ENCODE results near the gene CBLC.
"Not testable (repeated sequence)": the region's sequence is repeated elsewhere in the genome, so short reads cannot be mapped to it uniquely, and the experiment has no call there.

The CBLC gene

DNA sequence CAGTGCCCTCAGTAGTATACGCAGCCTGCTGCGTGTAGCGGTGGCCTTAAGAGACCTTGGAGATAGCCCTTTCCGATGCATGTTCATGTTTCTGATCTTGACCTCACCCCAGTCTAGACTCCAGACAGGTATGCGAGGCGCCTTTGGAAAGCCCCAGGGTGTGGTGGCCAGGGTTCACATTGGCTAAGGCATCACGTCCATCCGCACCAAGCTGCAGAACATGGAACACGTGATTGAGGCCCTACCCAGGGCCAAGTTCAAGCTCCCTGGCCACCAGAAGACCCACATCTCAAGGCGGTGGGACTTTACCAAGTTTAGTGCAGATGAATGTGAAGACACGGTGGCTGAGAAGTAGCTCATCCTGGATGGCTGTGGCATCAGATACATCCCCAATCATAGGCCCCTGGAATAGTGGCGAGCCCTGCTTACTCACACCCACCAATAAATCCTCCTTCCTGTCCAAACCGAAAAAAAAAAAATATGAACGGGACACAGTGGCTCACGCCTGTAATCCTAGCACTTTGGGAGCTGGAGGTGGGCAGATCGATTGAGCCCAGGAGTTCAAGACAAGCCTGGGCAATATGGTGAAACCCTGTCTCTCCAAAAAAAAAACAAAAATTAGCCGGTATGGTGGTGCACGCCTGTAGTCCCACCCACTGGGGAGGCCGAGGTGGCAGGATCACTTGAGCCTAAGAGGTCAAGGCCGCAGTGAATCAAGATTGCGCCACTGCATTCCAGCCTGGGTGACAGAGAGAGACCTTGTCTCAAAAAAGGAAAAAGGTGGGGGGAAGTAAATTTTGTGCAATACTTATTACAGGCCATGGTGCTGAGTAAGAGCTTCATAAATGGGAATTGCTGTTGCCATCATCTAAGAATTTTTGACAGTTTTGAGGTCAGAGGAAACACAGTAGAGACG, 12.4 kb upstream of the CBLC start:
- no peak for DNase-seq (ENCODE audit: low read depth)

DNA sequence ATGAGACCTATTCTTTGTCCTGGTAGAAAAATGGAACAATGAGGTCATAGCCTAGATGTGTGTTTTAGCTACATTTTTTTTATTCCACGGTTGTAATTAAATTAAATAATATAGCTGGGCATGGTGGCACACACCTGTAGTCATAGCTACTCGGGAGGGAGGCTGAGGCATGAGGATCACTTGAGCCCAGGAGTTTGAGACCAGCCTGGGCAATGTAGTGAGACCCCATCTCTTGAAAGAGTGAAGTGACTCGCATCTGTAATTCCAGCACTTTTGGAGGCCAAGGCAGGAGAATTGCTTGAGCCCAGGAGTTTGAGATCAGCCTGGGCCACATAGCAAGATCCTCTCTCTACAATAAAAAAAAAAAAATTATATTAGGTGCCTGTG, 11.7 kb upstream of the CBLC start:
- DNase-seq (ENCODE audit: low read depth): no peak

DNA sequence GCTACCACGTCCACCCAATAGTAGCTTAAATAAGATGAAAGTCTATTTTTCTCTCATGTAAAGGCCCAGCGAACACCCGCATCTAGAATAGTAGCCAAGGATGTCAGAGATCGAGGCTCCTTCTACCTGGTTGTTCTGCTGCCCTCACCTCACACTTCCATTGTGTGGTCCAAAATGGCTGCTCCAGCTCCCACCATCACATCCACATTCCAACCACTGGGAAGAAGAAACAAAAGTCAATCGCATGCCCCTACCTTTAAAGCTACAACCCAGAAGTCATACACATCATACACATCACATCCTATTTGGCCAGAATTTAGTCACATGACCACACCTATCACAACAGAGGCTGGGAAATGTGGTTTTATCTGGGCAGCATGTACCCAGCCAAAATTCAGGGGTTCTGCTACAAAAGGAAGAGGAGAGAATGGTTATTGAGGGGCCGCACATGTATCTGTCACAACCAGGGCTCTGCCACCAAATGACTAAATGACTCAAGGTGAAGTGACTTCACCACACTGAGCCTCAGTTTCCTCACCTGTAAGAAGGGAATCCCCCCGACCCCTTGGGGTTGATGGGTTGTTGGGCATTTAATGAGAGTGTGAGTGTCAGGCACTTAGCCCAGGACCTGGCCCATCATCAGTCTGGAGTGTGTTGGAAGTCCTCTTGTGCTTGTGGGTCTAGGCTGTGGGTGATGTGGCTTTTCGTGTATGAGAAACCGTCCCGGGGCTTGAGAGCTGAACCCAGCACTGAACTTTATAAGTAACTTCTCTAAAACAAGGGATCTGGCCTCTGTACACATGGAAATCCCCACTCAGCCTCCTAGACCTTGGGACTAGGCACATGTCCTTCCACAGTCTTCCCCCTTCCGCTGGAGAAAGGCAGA, 10.2 kb upstream of the CBLC start:
- no peak for DNase-seq (ENCODE audit: low read depth)

DNA sequence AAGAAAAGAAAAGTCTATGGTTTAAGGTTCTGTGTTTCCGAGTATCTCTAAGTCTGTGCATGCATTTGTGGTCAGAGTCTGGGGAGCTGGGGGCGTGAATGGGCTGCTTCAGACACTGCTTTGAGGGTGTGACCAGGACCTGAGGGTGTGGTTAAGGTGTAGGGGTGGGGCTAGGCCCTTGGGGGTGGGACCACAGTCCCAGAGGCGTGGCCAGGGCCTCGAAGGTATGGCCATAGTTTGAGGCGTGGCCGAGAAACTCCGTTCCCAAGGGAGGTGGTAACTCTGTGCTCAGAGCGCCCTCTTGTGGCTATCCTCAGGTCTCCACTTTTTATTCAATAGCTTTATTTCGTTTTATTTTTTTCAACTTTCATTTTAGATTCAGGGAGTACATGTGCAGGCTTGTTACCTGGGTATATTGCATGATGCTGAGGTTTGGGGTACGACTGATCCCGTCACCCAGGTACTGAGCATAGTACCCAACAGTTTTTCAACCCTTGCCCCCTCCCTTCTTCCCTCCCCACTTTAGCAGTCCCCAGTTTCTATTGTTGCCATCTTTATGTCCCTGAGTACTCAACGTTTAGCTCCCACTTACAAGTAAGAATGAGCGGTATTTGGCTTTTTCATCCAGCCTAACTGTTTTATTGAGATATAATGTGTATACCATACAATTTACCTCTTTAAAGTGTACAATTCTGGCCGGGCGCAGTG, 7.0 kb upstream of the CBLC start:
- peak; percentile 97 for DNase-seq (ENCODE audit: low read depth)

DNA sequence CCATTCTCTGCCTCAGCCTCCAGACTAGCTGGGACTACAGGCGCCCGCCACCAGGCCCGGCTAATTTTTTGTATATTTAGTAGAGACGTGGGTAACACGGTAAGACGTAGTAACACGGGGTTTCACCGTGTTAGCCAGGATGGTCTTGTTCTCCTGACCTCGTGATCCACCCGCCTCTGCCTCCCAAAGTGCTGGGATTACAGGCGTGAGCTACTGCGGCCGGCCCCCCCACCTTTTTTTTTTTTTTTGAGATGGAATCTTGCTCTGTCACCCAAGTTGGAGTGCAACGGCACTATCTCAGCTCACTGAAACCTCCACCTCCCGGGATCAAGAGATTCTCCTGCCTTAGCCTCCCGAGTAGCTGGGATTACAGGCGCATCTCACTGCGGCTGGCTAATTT, 5.5 kb upstream of the CBLC start:
- DNase-seq (ENCODE audit: low read depth): not testable (repeated sequence)

DNA sequence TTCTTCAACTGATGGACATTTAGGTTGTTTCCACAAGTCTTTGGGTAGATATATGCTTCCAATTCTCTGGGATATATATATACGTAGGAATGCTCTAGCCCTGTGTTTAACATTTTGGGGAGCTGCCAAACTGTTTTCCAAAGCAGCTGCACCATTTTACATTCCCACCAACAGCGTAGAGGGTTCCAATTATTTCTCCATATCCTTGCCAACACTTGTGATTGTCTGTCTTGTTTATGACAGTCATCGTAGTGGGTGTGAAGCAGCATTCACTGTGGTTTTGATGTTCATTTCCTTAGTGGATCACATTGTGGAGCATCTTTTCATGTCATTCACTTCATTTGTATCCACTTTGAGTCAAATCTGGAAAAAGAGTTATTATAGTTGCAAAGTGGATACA, 4.7 kb upstream of the CBLC start:
- no peak for DNase-seq (ENCODE audit: low read depth)

DNA sequence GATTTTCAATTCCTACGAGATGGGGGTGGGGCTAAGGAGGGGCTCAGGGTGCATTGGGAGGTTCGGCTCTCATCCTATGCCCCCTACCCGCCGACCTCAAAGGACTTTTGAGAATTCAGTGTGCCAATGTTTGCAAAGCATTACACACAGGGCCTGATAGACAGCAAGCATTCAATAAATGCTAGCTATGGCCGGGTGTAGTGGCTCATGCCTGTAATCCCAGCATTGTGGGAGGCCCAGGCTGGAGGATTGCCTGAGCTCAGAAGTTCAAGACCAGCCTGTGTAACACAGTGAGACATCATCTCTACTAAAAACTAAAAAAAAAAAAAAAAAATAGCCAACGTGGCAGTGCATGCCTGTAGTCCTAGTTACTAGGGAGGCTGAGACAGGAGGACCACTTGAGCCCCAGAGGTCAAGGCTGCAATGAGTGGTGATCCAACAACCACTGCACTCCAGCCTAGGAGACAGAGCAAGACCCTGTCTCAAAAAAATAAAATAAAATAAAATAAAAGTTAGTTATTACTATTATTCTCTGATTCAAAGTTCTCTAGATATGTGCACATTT, 1.9 kb upstream of the CBLC start:
- DNase-seq (ENCODE audit: low read depth): no peak

DNA sequence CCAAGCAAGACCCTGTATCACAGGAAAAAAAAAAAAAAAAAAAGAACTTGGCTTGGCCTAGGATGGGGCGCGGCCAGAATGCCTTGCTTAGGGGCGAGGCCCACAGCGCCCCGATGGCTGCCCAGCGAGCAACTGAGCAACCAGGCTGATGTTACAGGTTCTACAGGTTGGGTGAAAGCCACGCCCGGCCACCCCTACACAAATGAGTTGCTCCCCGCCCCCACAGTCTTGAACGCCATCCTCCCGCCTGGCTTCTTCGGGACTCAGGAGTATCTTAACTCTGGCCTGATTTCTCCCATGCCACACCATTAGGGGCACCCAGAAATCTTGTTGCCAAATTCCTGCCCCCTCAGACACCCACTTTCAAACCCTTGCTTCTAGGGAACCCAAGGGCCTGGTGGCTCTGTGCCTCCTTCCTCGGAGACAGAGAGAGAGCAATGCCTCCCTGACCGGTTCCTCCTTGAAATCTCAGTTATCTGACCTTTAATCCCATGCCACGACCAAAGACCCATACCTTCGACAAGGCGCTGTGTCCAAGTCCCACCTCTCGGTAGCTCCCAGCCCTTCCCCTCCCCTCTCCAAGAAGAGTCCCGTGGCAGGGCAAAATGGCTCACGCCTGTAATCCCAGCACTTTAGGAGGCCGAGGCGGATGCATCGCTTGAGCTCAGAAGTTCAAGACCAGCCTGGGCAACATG, 1.1 kb upstream of the CBLC start:
- DNase-seq (ENCODE audit: low read depth): no peak

DNA sequence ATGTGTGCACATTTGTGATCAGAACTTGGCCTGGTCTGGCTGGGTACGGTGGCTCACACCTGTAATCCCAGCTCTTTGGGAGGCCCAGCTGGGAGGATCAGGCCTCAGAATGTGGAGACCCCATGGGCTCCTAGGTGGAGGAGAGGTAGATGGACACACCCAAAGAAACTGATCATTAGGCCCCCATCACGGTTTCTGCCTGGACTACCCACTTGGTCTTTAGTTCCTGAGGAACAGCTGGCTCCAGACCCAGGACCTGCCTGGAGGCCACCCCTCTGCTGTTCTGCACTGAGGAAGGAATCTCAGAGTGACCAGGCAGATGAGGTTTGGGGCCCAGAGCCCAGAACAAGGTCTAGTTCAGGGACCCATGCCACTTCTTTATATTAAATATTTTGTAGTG, 1.5 kb downstream of the CBLC start:
- no peak for DNase-seq (ENCODE audit: low read depth)

DNA sequence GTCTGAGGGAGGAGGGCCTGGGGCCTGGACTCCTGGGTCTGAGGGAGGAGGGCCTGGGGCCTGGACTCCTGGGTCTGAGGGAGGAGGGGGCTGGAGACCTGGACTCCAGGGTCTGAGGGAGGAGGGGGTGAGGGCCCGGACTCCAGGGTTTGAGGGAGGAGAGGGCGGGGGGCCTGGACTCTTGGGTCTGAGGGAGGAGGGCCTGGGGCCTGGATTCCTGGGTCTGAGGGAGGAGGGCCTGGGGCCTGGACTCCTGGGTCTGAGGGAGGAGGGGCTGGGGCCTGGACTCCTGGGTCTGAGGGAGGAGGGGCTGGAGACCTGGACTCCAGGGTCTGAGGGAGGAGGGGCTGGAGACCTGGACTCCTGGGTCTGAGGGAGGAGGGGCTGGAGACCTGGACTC, 4.0 kb downstream of the CBLC start:
- DNase-seq (ENCODE audit: low read depth): not testable (repeated sequence)

DNA sequence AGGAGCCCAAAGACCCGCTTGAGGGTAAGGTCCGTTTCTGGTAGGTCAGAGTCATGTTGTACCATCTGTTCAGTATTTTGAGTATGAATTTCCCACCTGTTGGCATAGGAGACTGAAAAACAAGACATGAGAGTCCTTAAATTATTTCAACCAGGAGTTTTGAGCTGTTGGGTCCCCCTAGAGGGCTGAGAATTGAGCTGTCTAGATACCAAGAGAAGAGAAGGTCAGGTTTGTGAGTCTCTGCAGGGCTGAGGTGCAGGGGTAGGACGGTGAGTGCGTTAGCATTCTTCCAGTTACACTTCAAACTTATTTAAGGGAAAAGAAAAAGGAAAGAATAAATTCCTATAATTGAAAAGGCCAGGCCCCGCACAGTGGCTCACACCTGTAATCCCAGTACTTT, 5.0 kb downstream of the CBLC start:
- no peak for DNase-seq (ENCODE audit: low read depth)

DNA sequence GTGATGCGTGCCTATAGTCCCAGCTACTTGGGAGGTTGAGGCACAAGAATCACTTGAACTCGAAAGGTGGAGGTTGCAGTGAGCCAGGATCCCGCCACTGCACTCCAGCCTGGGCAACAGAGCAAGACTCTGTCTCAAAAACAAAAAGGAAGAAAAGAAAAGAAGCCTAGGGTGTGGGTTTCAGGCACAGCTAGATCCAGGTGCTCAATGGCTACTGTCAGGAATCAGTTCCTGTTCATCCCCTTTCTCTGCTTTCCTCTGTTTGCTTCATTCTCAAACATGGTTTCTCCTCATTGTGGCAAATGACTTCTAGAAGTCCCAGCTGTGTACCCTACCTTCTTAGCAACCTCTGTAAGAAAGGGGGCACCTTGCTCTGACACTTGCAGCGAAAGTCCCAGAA, 5.9 kb downstream of the CBLC start:
- DNase-seq (ENCODE audit: low read depth): no peak

DNA sequence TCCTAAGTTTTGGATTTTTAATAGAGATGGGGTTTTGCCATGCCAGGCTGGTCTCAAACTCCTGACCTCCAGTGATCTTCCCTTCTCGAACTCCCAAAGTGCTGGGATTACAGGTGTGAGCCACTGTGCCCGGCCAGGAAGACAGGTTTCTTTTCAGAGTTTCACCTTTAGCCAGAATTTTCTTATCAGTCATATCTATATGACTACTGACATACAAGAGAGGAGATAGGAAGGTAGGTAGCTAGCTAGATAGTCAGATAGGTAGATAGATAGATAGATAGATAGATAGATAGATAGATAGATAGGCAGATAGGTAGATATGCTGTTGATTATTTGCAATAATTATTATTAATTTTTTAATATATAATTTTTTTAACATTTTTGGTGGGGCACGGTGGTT, 7.6 kb downstream of the CBLC start:
- DNase-seq (ENCODE audit: low read depth): no peak

DNA sequence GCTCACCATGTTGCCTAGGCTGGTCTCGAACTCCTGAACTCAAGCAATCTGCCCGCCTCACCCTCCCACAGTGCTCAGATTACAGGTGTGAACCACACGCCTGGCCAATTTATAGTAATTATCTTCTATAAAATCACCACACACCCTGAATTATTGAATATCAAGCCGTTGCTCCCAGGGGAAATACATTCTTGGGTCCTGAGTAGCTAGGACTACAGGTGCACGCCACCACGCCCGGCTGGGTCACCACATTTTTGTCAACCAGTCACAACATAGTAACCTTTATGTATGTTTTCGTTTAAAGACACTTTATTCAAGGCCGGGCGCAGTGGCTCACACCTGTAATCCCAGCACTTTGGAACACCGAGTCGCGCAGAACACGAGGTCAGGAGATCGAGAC, 8.3 kb downstream of the CBLC start:
- DNase-seq (ENCODE audit: low read depth): no peak

DNA sequence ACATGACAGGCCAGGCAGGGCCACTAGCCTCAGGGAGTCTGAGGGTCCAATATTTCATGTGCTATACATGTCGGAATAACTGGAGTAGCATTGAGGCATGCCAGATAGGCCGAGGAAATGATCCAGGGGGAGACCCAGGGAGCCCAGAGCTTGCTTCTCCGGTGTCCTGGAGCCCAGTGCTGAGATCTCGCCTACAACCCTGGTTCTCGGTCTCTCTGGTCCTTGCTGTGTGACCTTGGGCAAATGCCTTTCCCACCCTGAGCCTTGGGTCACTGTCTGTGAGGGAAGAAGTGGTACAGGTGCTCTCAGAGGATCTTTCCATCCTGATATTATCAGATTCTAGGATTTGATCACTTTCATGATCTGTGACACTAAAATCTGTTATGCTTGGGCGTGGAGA, 11.3 kb downstream of the CBLC start:
- DNase-seq (ENCODE audit: low read depth): no peak

DNA sequence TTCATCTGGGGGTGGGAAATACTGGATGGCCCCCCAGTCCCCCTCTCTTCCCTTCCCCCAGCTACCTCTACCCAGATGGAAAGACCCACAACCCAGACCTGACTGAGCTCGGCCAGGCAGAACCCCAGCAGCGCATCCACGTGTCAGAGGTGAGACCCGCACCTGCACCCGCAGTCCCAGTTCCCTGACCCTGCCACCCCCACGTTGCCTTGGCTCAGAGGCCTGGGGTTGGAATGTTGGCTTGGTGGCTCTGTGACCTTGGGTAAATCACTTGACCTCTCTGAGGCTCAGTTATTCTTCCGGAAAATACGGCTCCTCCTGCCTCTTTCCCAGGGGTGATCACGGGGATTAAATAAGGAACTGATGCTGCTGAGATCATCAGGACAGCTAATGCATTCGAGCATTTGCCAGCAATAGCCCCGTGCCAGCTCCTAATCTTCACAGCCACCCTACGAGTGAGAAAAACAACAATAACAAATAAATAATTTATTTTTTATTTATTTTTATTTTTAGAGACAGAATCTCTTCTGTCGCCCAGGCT, 12.3 kb downstream of the CBLC start:
- DNase-seq (ENCODE audit: low read depth): no peak

DNA sequence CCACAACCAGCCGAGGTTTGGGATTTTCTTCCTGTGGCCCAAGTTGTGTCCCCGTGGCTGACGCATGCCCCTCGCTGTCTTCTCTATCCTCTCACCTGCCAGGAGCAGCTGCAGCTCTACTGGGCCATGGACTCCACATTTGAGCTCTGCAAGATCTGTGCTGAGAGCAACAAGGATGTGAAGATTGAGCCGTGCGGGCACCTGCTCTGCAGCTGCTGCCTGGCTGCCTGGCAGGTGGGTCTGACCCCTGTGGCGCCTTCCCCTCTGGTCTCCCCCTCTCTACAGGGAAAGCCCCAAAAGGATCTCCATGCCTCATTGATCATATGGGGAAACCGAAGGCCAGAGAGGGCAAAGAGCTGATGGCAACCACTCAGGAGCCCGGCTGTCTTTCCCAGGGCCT, 14.6 kb downstream of the CBLC start:
- DNase-seq (ENCODE audit: low read depth): no peak

DNA sequence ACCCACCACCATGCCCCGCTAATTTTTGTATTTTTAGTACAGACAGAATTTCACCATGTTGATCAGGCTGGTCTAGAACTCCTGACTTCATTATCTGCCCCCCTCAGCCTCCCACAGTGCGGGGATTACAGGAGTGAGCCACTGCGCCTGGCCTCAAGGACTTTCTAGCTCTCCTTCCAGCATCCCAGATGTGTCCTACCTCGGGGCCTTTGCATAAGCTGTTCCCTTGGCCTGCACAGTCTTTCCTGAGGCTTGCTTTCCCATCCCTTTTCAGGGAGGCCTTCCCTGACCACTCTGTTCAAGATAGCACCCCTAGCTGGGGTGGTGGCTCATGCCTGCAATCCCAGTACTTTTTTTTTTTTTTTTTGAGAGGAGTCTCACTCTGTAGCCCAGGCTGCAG, 16.9 kb downstream of the CBLC start:
- no peak for DNase-seq (ENCODE audit: low read depth)

DNA sequence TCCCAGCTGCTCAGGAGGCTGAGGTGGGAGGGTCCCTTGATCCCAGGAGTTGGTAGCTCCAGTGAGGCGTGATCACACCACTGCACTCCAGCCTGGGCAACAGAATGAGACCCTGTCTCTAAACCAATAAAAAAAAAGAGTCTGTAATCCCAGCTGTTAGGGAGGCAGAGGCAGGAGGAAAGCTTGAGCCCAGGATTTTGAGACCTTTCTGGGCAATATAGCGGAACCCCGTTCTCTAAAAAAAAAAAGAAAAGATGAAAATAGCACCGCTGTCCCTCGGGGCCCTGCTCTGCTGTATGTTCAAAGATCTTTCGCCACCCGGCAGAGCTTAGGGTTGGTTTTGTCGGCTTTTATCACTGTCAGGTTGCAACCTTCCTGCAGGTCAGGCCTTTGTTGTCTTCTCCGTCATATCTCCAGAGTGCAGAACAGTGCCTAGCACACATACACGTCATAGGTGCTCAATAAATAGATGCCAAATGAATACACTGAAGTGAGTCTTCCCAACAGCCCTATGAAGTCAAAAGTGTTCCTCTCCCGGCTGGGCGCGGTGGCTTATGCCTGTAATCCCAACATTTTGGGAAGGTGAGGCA, 17.8 kb downstream of the CBLC start:
- DNase-seq (ENCODE audit: low read depth): no peak

DNA sequence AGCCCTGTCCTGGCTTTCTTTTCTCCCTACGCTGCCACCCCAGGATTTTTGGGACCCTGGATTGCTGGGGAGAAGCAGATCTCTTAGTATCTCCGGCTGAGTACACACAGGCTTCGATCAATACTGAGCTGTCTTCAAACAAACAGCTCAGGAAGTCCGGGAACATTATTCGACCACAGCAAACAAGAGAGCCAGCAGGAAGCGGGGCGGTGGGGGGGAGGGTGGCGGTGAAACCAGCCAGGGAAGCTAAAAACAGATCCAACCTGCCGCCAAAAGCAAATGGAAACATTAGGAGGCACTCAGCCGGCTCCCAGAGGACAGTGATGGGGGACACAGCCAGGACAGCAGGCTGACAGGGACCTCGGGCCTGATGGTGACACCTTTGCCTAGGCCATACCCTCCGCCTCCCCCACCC, 19.0 kb downstream of the CBLC start:
- no peak for DNase-seq (ENCODE audit: low read depth)
